ENCODE measurements around the gene MBD6. TPM values are rescaled to one million over a fixed set of nuclear protein-coding genes. Genes with fewer than 3 reads are reported as not detected.

MBD6 gene
- total and polyA plus RNA-seq, 7 donors = 13.5 to 52.8 (median 16.2) TPM

- no peaks in the 10 kb centered on the region for H3K36me3 ChIP-seq
- H3K27me3 ChIP-seq = peaks cover 5 to 23% (median 21%) of the 10 kb centered on the region in 3 donors
- TF ChIP-seq, protein P1, sequence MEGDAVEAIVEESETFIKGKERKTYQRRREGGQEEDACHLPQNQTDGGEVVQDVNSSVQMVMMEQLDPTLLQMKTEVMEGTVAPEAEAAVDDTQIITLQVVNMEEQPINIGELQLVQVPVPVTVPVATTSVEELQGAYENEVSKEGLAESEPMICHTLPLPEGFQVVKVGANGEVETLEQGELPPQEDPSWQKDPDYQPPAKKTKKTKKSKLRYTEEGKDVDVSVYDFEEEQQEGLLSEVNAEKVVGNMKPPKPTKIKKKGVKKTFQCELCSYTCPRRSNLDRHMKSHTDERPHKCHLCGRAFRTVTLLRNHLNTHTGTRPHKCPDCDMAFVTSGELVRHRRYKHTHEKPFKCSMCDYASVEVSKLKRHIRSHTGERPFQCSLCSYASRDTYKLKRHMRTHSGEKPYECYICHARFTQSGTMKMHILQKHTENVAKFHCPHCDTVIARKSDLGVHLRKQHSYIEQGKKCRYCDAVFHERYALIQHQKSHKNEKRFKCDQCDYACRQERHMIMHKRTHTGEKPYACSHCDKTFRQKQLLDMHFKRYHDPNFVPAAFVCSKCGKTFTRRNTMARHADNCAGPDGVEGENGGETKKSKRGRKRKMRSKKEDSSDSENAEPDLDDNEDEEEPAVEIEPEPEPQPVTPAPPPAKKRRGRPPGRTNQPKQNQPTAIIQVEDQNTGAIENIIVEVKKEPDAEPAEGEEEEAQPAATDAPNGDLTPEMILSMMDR (IDR thresholded peaks at IDR 0.05) = no peak
- no peak for TF ChIP-seq EP300 (IDR thresholded peaks at IDR 0.05)
- TF ChIP-seq POLR2A (IDR thresholded peaks at IDR 0.05) = no peak
- peaks cover 0 to 14% (median 12%) of the 10 kb centered on the region in 4 donors for H3K4me1 ChIP-seq
- no peak for DNase-seq
- intact Hi-C loops (cut with DNase I) = no loop called here
- H3K4me3 ChIP-seq = no peak overlapping the region
- H3K27ac ChIP-seq = no peak overlapping the region
- 66 to 70% methylated on average over 7 of the region's 7 CpGs for WGBS, 2 donors
- H3K9me3 ChIP-seq = no peaks in the 10 kb centered on the region
Observed at GRCh38 chr12:57553343-57554202, 30.9 kb downstream of the MBD6 start.

DNA sequence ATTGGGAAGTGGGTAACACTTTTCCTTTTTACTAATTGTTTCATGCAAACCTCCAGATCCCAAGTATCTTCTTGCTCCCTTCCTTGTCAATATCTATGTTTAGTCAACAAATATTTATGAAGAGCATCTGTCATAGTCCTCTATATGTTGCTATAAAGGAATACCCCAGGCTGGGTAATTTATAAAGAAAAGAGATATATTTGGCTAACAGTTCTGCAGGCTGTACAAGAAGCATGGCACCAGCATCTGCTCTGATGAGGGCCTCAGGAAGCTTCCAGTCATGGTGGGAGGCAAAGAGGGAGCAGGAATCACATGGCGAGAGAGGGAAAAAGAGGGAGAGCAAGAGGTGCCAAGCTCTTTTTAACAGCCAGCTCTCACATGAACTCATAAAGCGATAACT lies 31.8 kb downstream of the MBD6 start:
- Histone ChIP-seq H3K4me3 (no peak overlapping the region), H3K36me3 (no peaks in the 10 kb centered on the region), H3K4me1 (peaks cover 0 to 12% (median 11%) of the 10 kb centered on the region in 4 donors), H3K27me3 (peaks cover 5 to 16% (median 14%) of the 10 kb centered on the region in 3 donors), H3K27ac (no peak overlapping the region), H3K9me3 (no peaks in the 10 kb centered on the region)
- WGBS, 2 donors = 87 to 93% methylated on average over 2 of the region's 2 CpGs
- intact Hi-C loops (cut with DNase I) = no loop called here
- DNase-seq = no peak
- no peak for TF ChIP-seq EP300 (IDR thresholded peaks at IDR 0.05)
- TF ChIP-seq, protein P1 (IDR thresholded peaks at IDR 0.05) = no peak

DNA sequence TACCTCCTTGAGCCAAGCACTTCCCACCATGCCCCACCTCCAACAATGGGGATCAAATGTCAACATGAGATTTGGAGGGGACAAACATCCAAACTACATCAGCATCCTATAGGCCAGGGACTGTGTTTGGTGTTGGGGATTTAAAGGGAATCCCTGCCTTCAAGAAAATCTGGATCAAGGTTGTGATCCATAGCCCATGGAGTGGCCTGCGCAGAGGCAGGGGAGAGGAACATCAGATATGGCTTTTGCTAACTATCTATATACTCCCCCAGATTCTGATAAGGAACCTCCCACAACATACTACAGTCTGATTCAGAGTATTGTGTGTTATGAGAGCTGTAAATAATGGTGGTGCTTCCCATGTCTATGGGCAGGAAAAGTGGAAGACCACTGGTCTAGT lies 32.3 kb downstream of the MBD6 start:
- 94 to 100% methylated on average over 1 of the region's 1 CpG for WGBS, 2 donors
- no peaks in the 10 kb centered on the region for H3K9me3 ChIP-seq
- no peak for TF ChIP-seq POLR2A (IDR thresholded peaks at IDR 0.05)
- no peak for TF ChIP-seq POLR2AphosphoS5 (IDR thresholded peaks at IDR 0.05)
- no peak for TF ChIP-seq EP300 (IDR thresholded peaks at IDR 0.05)
- TF ChIP-seq, protein P1 (IDR thresholded peaks at IDR 0.05) = no peak
- H3K27ac ChIP-seq = no peak overlapping the region
- H3K4me3 ChIP-seq = no peak overlapping the region
- intact Hi-C loops (cut with DNase I) = no loop called here
- H3K4me1 ChIP-seq = peaks cover 0 to 7% (median 7%) of the 10 kb centered on the region in 4 donors
- no peak for DNase-seq
- H3K36me3 ChIP-seq = no peaks in the 10 kb centered on the region
- peaks cover 5 to 11% (median 9%) of the 10 kb centered on the region in 3 donors for H3K27me3 ChIP-seq

DNA sequence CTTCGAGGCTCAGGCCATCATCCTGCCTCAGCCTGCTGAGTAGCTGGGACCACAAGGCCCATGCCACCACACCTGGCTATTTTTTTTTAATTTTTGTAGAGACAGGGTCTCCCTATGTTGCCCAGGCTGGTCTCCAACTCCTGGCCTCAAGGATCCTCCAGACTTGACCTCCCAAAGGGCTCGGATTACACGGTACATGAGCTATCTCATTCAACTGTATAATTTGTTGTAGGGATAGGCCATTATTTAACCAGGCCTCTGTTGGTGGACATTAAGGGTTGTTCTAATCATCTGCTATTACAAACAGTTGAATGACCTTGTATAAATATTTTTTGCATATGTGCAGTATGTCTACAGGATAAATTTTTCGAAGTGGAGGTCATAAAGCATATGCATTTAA lies 36.2 kb downstream of the MBD6 start:
- no peaks in the 10 kb centered on the region for H3K4me1 ChIP-seq
- 71 to 87% methylated on average over 4 of the region's 4 CpGs for WGBS, 2 donors
- H3K9me3 ChIP-seq = no peaks in the 10 kb centered on the region
- DNase-seq = no peak
- no peak overlapping the region for H3K4me3 ChIP-seq
- H3K27me3 ChIP-seq = no peaks in the 10 kb centered on the region
- intact Hi-C loops (cut with DNase I) = no loop called here
- TF ChIP-seq EP300 (IDR thresholded peaks at IDR 0.05) (no peak), POLR2A (IDR thresholded peaks at IDR 0.05) (no peak), POLR2AphosphoS5 (IDR thresholded peaks at IDR 0.05) (no peak)
- TF ChIP-seq, protein P1 (IDR thresholded peaks at IDR 0.05) = no peak
- H3K36me3 ChIP-seq = peaks cover 0 to 1% (median 0%) of the 10 kb centered on the region in 4 donors
- H3K27ac ChIP-seq = no peak overlapping the region
